Caco-2 (cell line): ENCODE measurements around the gene ADAM12. TPM values are rescaled to one million over a fixed set of nuclear protein-coding genes. Genes with fewer than 3 reads are reported as not detected.

Experiments
- BruUV-seq: library from RNA; stranded (reverse); fragments of 400-500 nt; replicated peaks from 2 replicates; lab custom pipeline; 2021; lab: Mats Ljungman, UMichigan
- CTCF ChIA-PET: fragments of 300-600 bp; sonication (Branson Sonifier 250); formaldehyde crosslinking; loops from one replicate; lab custom pipeline; 2022; ENCODE audit warnings: antibody characterized with exemption; lab: Charles Lee
- POLR2A ChIA-PET: fragments of 300-600 bp; sonication (Branson Sonifier 250); formaldehyde crosslinking; loops from one replicate; lab custom pipeline; 2022; ENCODE audit warnings: antibody characterized with exemption; lab: Charles Lee
- DNase-seq, 2 experiments: peaks; one replicate each; pipeline versions ENCODE4 v3.0.0 to v3.0.0-alpha.2; 2020 to 2022
- H3K27me3 ChIP-seq: replicated peaks from 2 replicates; pipeline ENCODE4 v1.6.0; 2011; ENCODE audit warnings: low read length; ENCODE audit not compliant: control insufficient read depth, insufficient read depth
- H3K36me3 ChIP-seq: 2 replicates; pipeline ENCODE4 v1.5.1; 2011; ENCODE audit warnings: low read length; ENCODE audit not compliant: control insufficient read depth, insufficient read depth
- H3K4me1 ChIP-seq: fragments of 250-450 bp; sonication (Bioruptor Pico); 2 replicates; pipeline ENCODE4 v1.5.1; 2020; ENCODE audit warnings: mild to moderate bottlenecking
- H3K4me3 ChIP-seq: 2 replicates; pipeline ENCODE4 v1.5.1; 2011; ENCODE audit warnings: low read depth, mild to moderate bottlenecking, control low read depth, low read length
- H3K9me3 ChIP-seq: fragments of 250-450 bp; sonication (Bioruptor Pico); 2 replicates; pipeline ENCODE4 v1.5.1; 2020; ENCODE audit warnings: mild to moderate bottlenecking, moderate library complexity
- H3K27ac Mint-ChIP-seq: one replicate; pipeline ENCODE4 v1.8.0; 2022; ENCODE audit warnings: mixed read lengths; ENCODE audit not compliant: unreplicated experiment
- H3K27me3 Mint-ChIP-seq: one replicate; pipeline ENCODE4 v1.8.0; 2022; ENCODE audit warnings: mixed read lengths; ENCODE audit not compliant: insufficient read depth, unreplicated experiment
- H3K36me3 Mint-ChIP-seq: one replicate; pipeline ENCODE4 v1.8.0; 2022; ENCODE audit warnings: mild to moderate bottlenecking, mixed read lengths; ENCODE audit not compliant: insufficient read depth, unreplicated experiment
- H3K4me1 Mint-ChIP-seq: one replicate; pipeline ENCODE4 v1.8.0; 2022; ENCODE audit warnings: low read depth, mixed read lengths; ENCODE audit not compliant: unreplicated experiment
- H3K4me3 Mint-ChIP-seq: one replicate; pipeline ENCODE4 v1.8.0; 2022; ENCODE audit warnings: mild to moderate bottlenecking, moderate library complexity, mixed read lengths; ENCODE audit not compliant: unreplicated experiment
- H3K9me3 Mint-ChIP-seq: one replicate; pipeline ENCODE4 v1.8.0; 2022; ENCODE audit warnings: mixed read lengths; ENCODE audit not compliant: unreplicated experiment
- CTCF ChIP-seq, 2 experiments: fragments of 200-600 bp in 1 of 2; IDR thresholded peaks; 1 replicate in 1 of 2; 2 replicates in 1 of 2; pipeline versions ENCODE4 v1.5.1 to v1.8.0; 2011 to 2022; ENCODE audit warnings: antibody characterized with exemption in 1 of 2, control low read depth in 1 of 2, inconsistent platforms in 1 of 2, low read depth in 1 of 2, low read length in 1 of 2, mild to moderate bottlenecking in 1 of 2, moderate library complexity in 1 of 2; ENCODE audit not compliant: insufficient read depth in 1 of 2, severe bottlenecking in 1 of 2, unreplicated experiment in 1 of 2
- intact Hi-C: fragments of 100-400 bp; cut with micrococcal nuclease; formaldehyde crosslinking; loops from one replicate; pipeline ENCODE4 v1.10.0; 2022; ENCODE audit not compliant: unreplicated experiment
- total RNA-seq: library from RNA; stranded (reverse); gene quantifications from 2 replicates; pipeline ENCODE4 v1.2.3, GENCODE V29; 2022

Gene ADAM12
- total RNA-seq, 1 experiment from 2014 or later = not detected

GRCh38 chr10:126034586-126034985, 353.7 kb downstream of the ADAM12 start:
- Histone ChIP-seq H3K9me3 (peaks cover 12% of the 10 kb centered on the region), H3K4me3 (no peak overlapping the region), H3K4me1 (no peaks in the 10 kb centered on the region), H3K36me3 (no peaks in the 10 kb centered on the region), H3K27me3 (no peaks in the 10 kb centered on the region; the same call in 1 of the 2 replicates)
- Mint-ChIP-seq H3K9me3 (no peaks in the 10 kb centered on the region), H3K27ac (no peak overlapping the region), H3K36me3 (no peaks in the 10 kb centered on the region), H3K4me3 (no peak overlapping the region), H3K4me1 (no peaks in the 10 kb centered on the region), H3K27me3 (peaks cover 14% of the 10 kb centered on the region)
- intact Hi-C loops = no loop called here
- POLR2A ChIA-PET = no interaction called here
- DNase-seq = no peak
- no peak for TF ChIP-seq CTCF (IDR thresholded peaks at IDR 0.05; ENCODE audit: insufficient read depth in 1 of 2, low read depth in 1 of 2, low read length in 1 of 2, severe bottlenecking in 1 of 2, unreplicated experiment in 1 of 2)
- no TSS peak for BruUV-seq
- CTCF ChIA-PET = no interaction called here

GRCh38 chr10:126029999-126030398, 358.3 kb downstream of the ADAM12 start:
- Mint-ChIP-seq H3K27ac (no peak overlapping the region), H3K9me3 (peaks cover 21% of the 10 kb centered on the region), H3K4me3 (no peak overlapping the region), H3K27me3 (peaks cover 5% of the 10 kb centered on the region), H3K4me1 (no peaks in the 10 kb centered on the region), H3K36me3 (no peaks in the 10 kb centered on the region)
- Histone ChIP-seq H3K4me3 (no peak overlapping the region), H3K4me1 (no peaks in the 10 kb centered on the region), H3K27me3 (no peaks in the 10 kb centered on the region), H3K36me3 (no peaks in the 10 kb centered on the region), H3K9me3 (peaks cover 18% of the 10 kb centered on the region)
- intact Hi-C loops = no loop called here
- ChIA-PET POLR2A (no interaction called here), CTCF (no interaction called here)
- no TSS peak for BruUV-seq
- DNase-seq = no peak
- no peak for TF ChIP-seq CTCF (IDR thresholded peaks at IDR 0.05; ENCODE audit: insufficient read depth in 1 of 2, low read depth in 1 of 2, low read length in 1 of 2, severe bottlenecking in 1 of 2, unreplicated experiment in 1 of 2)

GRCh38 chr10:126027692-126028091, 360.6 kb downstream of the ADAM12 start:
- H3K36me3 Mint-ChIP-seq = no peaks in the 10 kb centered on the region
- H3K9me3 Mint-ChIP-seq = peaks cover 24% of the 10 kb centered on the region
- ChIA-PET POLR2A (no interaction called here), CTCF (no interaction called here)
- Histone ChIP-seq H3K36me3 (no peaks in the 10 kb centered on the region), H3K4me3 (no peak overlapping the region), H3K9me3 (peaks cover 6% of the 10 kb centered on the region), H3K4me1 (no peaks in the 10 kb centered on the region), H3K27me3 (no peaks in the 10 kb centered on the region)
- no peak for DNase-seq
- H3K27me3 Mint-ChIP-seq = peaks cover 5% of the 10 kb centered on the region
- no TSS peak for BruUV-seq
- intact Hi-C loops = no loop called here
- no peak overlapping the region for H3K4me3 Mint-ChIP-seq
- no peak overlapping the region for H3K27ac Mint-ChIP-seq
- no peak for TF ChIP-seq CTCF (IDR thresholded peaks at IDR 0.05; ENCODE audit: insufficient read depth in 1 of 2, low read depth in 1 of 2, low read length in 1 of 2, severe bottlenecking in 1 of 2, unreplicated experiment in 1 of 2)
- H3K4me1 Mint-ChIP-seq = no peaks in the 10 kb centered on the region
